HG03175 (cell line): ENCODE results near the gene ROBO2.

ENCODE experiments used
- ATAC-seq: cut with Tn5 transposase; IDR thresholded peaks from one replicate; pipeline ENCODE4 v1.9.1; 2021; ENCODE audit warnings: mild to moderate bottlenecking, moderate library complexity; ENCODE audit not compliant: unreplicated experiment

Gene ROBO2

GRCh38 chr3:77188210-77188609 is 148.3 kb downstream of the ROBO2 start:
- no peak for ATAC-seq

GRCh38 chr3:77189258-77189657 is 149.4 kb downstream of the ROBO2 start:
- ATAC-seq, result no peak

DNA sequence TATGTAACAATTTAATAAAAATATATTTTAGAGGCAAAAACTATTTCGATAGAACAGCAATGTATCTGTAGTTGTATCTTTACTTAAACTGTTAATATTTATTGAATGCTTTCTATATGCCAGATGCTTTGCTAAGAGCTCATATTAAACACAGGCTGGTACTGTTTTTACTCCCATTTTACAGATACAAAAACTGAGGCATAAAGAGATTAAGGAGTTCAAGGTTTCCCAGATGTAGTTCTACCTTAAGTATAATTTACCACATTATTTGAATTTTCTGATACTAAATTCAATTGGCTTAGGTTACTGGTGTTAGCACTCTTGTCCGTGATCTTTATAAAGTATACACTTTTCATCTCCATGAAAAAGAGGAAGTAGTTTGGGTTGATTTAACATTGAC is 149.8 kb downstream of the ROBO2 start:
- ATAC-seq, result no peak

DNA sequence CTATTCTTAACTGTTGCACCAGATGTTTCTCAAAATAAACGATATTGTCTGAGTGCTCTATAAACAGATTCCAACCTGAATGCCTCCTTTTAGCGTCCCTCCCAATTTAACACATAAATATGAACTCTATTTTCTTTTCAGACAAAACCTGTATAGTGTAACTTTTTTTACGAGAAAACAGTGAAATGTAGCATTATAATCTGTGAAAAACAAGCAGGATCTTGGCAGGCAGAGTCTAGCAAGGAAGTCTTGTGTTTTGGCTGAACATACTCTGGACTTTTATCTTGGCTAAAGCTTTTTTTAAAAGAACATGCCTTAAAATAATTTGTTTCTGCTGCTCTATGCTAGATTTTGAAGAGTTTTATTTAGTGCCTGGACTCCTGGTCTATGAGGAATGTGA is 150.5 kb downstream of the ROBO2 start:
- ATAC-seq, result no peak

GRCh38 chr3:77191014-77191413 is 151.1 kb downstream of the ROBO2 start:
- no peak for ATAC-seq

DNA sequence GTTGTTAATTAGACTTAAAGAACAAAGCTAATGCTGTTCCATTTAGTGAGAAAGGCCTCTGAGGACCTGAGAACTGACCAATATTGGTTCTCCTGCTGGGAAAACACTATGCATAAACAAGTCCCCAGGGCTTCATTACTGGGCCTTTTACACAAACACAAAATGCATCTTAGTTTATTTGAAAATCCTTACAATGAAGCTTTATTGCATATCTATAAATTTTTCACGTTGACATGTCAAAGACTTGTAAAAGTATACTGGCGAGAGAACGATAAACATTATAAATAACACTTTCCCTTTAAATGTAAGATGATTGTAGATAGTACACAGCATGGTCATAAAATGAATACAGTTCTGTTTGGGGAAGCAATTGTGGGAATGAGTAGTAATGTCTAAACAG is 151.7 kb downstream of the ROBO2 start:
- no peak for ATAC-seq

DNA sequence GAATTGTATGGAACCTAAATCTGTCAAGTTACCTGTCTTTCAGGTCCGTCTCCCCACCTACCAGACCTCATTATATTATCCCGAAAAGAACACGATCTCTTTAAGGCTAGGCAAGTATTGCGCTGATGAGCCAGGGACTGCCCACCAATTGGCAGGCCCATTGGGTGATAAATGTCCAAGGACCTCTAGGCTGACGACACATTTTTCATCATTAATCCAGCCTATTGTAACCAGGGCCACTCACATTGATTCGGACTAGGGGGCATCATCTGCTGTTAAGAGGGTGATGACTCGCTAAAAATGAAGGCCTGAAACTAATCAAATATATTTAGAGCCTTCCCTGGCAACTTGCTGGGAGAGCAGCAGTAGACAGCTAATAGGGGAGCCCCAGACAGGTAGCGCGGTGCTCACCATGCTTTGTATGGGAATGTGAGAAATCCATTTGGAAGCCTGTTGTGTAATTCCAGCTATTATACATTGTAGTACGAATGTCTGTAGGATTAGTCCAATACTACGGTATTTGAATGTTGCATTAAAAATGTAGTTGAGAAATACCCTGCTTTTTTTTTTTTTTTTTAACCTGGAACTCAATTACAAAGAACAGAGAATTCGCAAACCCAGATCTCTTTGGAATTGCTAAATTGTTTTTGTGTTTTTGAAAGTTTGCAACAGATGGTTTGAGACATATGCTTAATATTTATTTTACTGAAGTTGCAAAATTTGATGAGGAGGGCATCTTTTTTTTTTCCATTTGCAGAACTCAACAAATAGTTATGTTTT is 156.1 kb downstream of the ROBO2 start:
- ATAC-seq, result no peak

DNA sequence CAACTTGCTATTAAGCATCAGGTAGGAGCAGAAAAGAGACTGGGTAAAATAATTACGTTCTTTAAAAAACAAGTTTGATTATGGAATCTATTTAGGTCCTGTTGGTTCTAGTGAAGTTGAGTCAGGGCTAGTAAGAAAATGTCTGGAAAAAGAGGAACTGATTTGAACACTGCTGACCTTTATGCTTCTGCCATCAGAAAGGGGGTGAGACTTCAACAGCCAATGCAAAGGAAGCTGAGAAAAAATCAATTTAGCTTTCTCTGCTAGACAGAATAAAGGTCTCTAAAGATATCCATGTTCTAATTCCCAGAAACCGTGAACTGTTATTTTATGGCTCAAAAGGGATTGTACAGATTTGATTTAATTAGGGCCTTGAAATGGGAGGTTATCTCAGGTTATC is 157.5 kb downstream of the ROBO2 start:
- no peak for ATAC-seq

DNA sequence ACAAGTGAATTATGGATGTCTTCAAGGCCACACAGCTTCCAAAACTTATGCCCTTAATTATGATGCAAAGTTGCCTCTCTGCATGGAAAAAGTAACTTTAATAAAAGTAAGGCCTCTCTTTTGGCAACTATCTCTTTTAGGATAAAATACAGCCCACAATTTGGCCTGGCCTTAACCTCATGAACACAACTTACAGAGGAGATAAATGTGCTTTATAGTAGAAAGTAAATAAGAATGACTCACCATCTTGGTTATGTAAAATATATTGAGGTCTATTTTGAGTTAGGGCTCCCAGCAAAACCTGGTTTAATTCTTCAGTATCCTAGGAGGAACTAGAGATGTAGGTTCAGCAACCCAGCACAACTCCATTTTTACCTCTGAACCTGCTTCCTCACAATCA is 164.0 kb downstream of the ROBO2 start:
- ATAC-seq, result no peak

- ATAC-seq, result no peak
Measured at GRCh38 chr3:77204788-77205187, 164.9 kb downstream of the ROBO2 start.

DNA sequence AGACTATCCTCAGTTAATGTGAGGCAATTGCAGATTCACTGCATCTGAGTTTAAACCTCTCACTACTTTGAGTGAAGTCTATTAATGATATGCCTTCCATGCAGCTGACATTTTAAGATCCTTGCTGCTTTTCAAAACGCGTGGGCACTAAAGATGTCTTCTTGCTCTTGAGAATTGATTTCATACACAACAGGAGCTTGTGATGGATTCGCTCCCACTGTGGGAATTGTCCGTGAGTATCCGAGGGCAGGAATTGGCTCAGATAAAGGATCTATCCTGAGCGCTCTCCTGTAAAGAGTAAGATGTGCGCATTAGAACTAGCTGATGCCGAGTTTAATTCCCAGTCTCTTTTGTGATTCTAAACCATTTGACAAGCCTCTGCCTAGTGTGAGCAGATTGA is 167.9 kb downstream of the ROBO2 start:
- no peak for ATAC-seq

- no peak for ATAC-seq
Measured at GRCh38 chr3:77222701-77223100, 182.8 kb downstream of the ROBO2 start.

- ATAC-seq, result no peak
Measured at GRCh38 chr3:77227567-77227966, 187.7 kb downstream of the ROBO2 start.

GRCh38 chr3:77232557-77232956 is 192.7 kb downstream of the ROBO2 start:
- no peak for ATAC-seq

GRCh38 chr3:77234004-77234403 is 194.1 kb downstream of the ROBO2 start:
- no peak for ATAC-seq

GRCh38 chr3:77236118-77236517 is 196.2 kb downstream of the ROBO2 start:
- ATAC-seq, result no peak

DNA sequence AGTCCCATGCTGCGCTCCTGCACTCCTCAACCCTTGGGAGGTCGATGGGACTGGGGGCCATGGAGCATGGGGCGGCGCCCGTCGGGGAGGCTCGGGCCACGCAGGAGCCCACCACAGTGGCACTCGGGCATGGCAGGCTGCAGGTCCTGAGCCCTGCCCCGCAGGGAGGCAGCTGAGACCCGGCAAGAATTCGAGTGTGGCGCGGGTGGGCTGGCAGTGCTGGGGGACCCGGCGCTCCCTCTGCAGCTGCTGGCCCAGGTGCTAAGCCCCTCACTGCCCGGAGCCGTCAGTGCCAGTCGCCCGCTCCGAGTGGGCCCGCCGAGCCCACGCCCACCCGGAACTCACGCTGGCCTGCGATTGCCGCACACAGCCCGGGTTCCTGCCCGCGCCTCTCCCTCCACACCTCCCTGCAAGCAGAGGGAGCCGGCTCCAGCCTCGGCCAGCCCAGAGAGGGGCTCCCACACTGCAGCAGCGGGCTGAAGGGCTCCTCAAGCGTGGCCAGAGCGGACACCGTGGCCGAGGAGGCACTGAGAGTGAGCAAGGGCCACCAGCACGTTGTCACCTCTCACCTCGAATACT is 200.3 kb downstream of the ROBO2 start:
- no peak for ATAC-seq

- no peak for ATAC-seq
Measured at GRCh38 chr3:77242371-77242770, 202.5 kb downstream of the ROBO2 start.

DNA sequence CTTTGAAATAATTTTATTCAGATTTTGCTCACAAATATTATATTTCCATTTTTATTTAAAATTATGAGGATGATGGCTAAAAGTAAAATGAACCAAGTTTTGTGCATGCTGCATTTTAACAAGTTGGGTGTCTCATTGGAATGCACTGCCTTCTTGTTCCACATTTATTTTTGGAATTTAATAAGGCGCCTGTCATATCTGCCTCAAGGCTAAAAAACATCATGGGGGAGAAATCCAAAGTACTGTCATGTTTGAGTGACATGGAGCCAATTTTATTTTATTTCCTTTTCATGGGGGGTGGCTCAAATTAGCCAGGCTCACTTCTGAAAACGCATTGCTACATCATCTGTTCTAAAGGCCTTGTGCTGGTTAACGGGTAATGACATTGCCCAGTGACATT is 205.1 kb downstream of the ROBO2 start:
- no peak for ATAC-seq

- ATAC-seq, result no peak
Measured at GRCh38 chr3:77247061-77247460, 207.2 kb downstream of the ROBO2 start.

DNA sequence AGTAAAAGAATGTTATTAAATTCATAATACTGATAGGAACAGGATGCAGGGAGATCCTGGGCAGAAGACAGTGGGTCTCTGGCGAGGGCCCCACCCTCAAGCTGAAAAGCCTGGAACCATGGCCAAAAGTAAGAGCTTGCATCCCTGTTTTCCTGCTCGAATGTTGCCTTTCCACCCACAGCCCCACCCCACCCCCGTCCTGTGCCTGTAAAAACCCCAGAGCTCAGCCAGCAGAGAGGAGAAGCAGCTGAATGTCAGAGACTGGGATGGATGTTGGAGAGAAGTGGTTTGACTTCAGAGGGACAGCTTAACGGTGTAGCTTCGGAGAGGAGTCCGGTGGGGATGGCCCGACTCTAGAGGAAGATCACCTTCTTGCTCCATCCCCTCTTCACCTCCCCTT is 207.9 kb downstream of the ROBO2 start:
- ATAC-seq, result no peak

DNA sequence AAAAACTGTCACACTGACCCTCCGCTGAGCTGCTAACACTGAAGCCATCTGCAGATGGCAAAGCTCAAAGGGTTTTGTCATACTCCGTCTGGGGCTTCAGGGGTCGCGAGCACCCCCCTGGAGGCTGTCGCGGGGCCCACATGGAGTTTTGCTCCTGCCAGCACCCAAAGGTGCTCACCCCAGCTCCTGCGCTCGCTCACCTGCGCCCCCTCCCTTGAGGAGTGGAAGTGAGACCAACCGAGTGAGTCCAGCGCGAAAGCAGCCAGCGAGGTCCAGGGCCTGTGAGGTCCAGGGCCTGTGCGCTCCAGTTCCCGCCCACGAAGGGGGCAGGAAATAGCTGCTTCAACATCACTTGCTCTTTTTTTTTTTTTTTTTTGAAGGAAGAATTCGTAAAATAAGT is 208.5 kb downstream of the ROBO2 start:
- no peak for ATAC-seq

DNA sequence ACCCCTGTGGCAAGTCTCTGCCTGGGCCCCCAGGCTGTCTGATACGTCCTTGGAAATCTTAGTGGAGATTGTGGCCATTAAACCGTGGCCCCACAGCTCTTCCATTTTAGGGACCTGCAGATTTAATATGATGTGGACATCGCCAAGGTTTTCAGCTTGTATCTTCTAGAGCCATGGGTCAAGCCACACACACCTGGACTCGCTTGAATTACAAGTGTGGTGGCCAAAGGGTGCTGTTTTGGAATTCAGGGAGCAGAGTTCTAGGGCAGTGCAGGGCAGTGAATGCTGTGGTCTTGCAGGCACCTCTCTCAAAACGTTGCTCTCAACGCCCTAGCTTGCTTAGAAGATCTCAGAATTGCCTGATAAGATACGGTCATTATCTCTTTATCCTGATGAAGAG is 211.2 kb downstream of the ROBO2 start:
- ATAC-seq, result no peak
